ENCODE data around the gene ARL16. TPM values are rescaled to one million over a fixed set of nuclear protein-coding genes. Genes with fewer than 3 reads are reported as not detected.

ARL16 gene
- total RNA-seq, 1 donor from 2014 or later: 29.5 TPM

- no peak overlapping the region for H3K27ac Mint-ChIP-seq (ENCODE audit: unreplicated experiment)
- no peaks in the 10 kb centered on the region for H3K36me3 Mint-ChIP-seq (ENCODE audit: low read depth)
- peaks cover 6% of the 10 kb centered on the region for H3K4me1 Mint-ChIP-seq (ENCODE audit: low read depth)
- H3K27me3 Mint-ChIP-seq (ENCODE audit: low read depth): no peaks in the 10 kb centered on the region
- no peak overlapping the region for H3K4me3 Mint-ChIP-seq (ENCODE audit: unreplicated experiment)
- no peak for DNase-seq (ENCODE audit: low spot score)
- TF ChIP-seq CTCF (IDR thresholded peaks at IDR 0.05): no peak
- H3K9me3 Mint-ChIP-seq (ENCODE audit: low read depth): no peaks in the 10 kb centered on the region
Observed at GRCh38 chr17:81646869-81647600, 36.6 kb downstream of the ARL16 start.

- TF ChIP-seq CTCF (IDR thresholded peaks at IDR 0.05): no peak
- Mint-ChIP-seq H3K27ac (ENCODE audit: unreplicated experiment) (no peak overlapping the region), H3K9me3 (ENCODE audit: low read depth) (no peaks in the 10 kb centered on the region), H3K4me1 (ENCODE audit: low read depth) (peaks cover 7% of the 10 kb centered on the region), H3K36me3 (ENCODE audit: low read depth) (no peaks in the 10 kb centered on the region), H3K27me3 (ENCODE audit: low read depth) (no peaks in the 10 kb centered on the region), H3K4me3 (ENCODE audit: unreplicated experiment) (no peak overlapping the region)
- no peak for DNase-seq (ENCODE audit: low spot score)
Observed at GRCh38 chr17:81644976-81645952, 38.3 kb downstream of the ARL16 start.

GRCh38 chr17:81644496-81644895 lies 39.1 kb downstream of the ARL16 start:
- no peak overlapping the region for H3K4me3 Mint-ChIP-seq (ENCODE audit: unreplicated experiment)
- H3K4me1 Mint-ChIP-seq (ENCODE audit: low read depth): peaks cover 7% of the 10 kb centered on the region
- H3K27ac Mint-ChIP-seq (ENCODE audit: unreplicated experiment): no peak overlapping the region
- H3K36me3 Mint-ChIP-seq (ENCODE audit: low read depth): no peaks in the 10 kb centered on the region
- no peaks in the 10 kb centered on the region for H3K9me3 Mint-ChIP-seq (ENCODE audit: low read depth)
- DNase-seq (ENCODE audit: low spot score): no peak
- no peaks in the 10 kb centered on the region for H3K27me3 Mint-ChIP-seq (ENCODE audit: low read depth)
- TF ChIP-seq CTCF (IDR thresholded peaks at IDR 0.05): no peak

- no peak for DNase-seq (ENCODE audit: low spot score)
- Mint-ChIP-seq H3K4me1 (ENCODE audit: low read depth) (peaks cover 9% of the 10 kb centered on the region), H3K27ac (ENCODE audit: unreplicated experiment) (no peak overlapping the region), H3K27me3 (ENCODE audit: low read depth) (no peaks in the 10 kb centered on the region), H3K4me3 (ENCODE audit: unreplicated experiment) (no peak overlapping the region), H3K36me3 (ENCODE audit: low read depth) (no peaks in the 10 kb centered on the region), H3K9me3 (ENCODE audit: low read depth) (no peaks in the 10 kb centered on the region)
- no peak for TF ChIP-seq CTCF (IDR thresholded peaks at IDR 0.05)
Observed at GRCh38 chr17:81641825-81642489, 41.6 kb downstream of the ARL16 start.

GRCh38 chr17:81640011-81640410 lies 43.6 kb downstream of the ARL16 start:
- DNase-seq (ENCODE audit: low spot score): no peak
- Mint-ChIP-seq H3K9me3 (ENCODE audit: low read depth) (no peaks in the 10 kb centered on the region), H3K27ac (ENCODE audit: unreplicated experiment) (no peak overlapping the region), H3K4me1 (ENCODE audit: low read depth) (peaks cover 20% of the 10 kb centered on the region), H3K36me3 (ENCODE audit: low read depth) (no peaks in the 10 kb centered on the region), H3K27me3 (ENCODE audit: low read depth) (no peaks in the 10 kb centered on the region), H3K4me3 (ENCODE audit: unreplicated experiment) (no peak overlapping the region)
- TF ChIP-seq CTCF (IDR thresholded peaks at IDR 0.05): no peak
